GM18868 (cell line): Measurements from ENCODE around the gene KCNJ9.

Source experiments
- ATAC-seq: cut with Tn5 transposase; IDR thresholded peaks from one replicate; pipeline ENCODE4 v1.9.1; 2021; ENCODE audit warnings: mild to moderate bottlenecking, moderate library complexity; ENCODE audit not compliant: unreplicated experiment

The KCNJ9 gene

GRCh38 chr1:160087118-160087662 lies 5.9 kb downstream of the KCNJ9 start:
- no peak for ATAC-seq

- ATAC-seq, result no peak
These were observed 8.5 kb downstream of the KCNJ9 start for GRCh38 chr1:160089883-160090282.

GRCh38 chr1:160090760-160091159 lies 9.4 kb downstream of the KCNJ9 start:
- no peak for ATAC-seq

- no peak for ATAC-seq
These were observed 10.4 kb downstream of the KCNJ9 start for GRCh38 chr1:160091666-160092223.

GRCh38 chr1:160092366-160093068 lies 11.2 kb downstream of the KCNJ9 start:
- no peak for ATAC-seq

- no peak for ATAC-seq
These were observed 11.7 kb downstream of the KCNJ9 start for GRCh38 chr1:160093069-160093395.

GRCh38 chr1:160093624-160094290 lies 12.4 kb downstream of the KCNJ9 start:
- no peak for ATAC-seq

GRCh38 chr1:160094291-160094625 lies 12.9 kb downstream of the KCNJ9 start:
- ATAC-seq, result no peak

GRCh38 chr1:160094806-160095205 lies 13.5 kb downstream of the KCNJ9 start:
- ATAC-seq, result no peak

- ATAC-seq, result no peak
These were observed 14.2 kb downstream of the KCNJ9 start for GRCh38 chr1:160095382-160096105.

GRCh38 chr1:160096274-160097116 lies 15.2 kb downstream of the KCNJ9 start:
- ATAC-seq, result no peak

- no peak for ATAC-seq
These were observed 16.0 kb downstream of the KCNJ9 start for GRCh38 chr1:160097151-160097910.

- peak; percentile 57 for ATAC-seq
These were observed 16.8 kb downstream of the KCNJ9 start, which contains the start of gene IGSF8 for GRCh38 chr1:160097911-160098851. IGSF8 (minus strand) TSS chr1:160098619; CDS start chr1:160098472, 147 bp downstream.

- ATAC-seq, result peak; percentile 85
These were observed 17.7 kb downstream of the KCNJ9 start for GRCh38 chr1:160098852-160099561.

GRCh38 chr1:160099716-160100375 lies 18.5 kb downstream of the KCNJ9 start:
- no peak for ATAC-seq

GRCh38 chr1:160101037-160101716 lies 19.8 kb downstream of the KCNJ9 start:
- peak; percentile 37 for ATAC-seq
